Mesothelial cell of epicardium (in vitro differentiated cells): ENCODE results near the gene GALNT9. TPM values are rescaled to one million over a fixed set of nuclear protein-coding genes. Genes with fewer than 3 reads are reported as not detected.

Experiments used
- DNase-seq, 2 experiments: peaks; one replicate each; pipeline ENCODE4 v3.0.0; 2021; ENCODE audit warnings: low spot score in 2 of 2; ENCODE audit not compliant: unreplicated experiment in 2 of 2
- H3K27ac Mint-ChIP-seq: 2 replicates; pipeline ENCODE4 v1.8.0; 2021; ENCODE audit warnings: mixed read lengths
- H3K27me3 Mint-ChIP-seq: 2 replicates; pipeline ENCODE4 v1.8.0; 2021; ENCODE audit warnings: low read depth, mixed read lengths
- H3K36me3 Mint-ChIP-seq: 2 replicates; pipeline ENCODE4 v1.8.0; 2021; ENCODE audit warnings: mixed read lengths
- H3K4me1 Mint-ChIP-seq: 2 replicates; pipeline ENCODE4 v1.8.0; 2021; ENCODE audit warnings: mixed read lengths
- H3K4me3 Mint-ChIP-seq: 2 replicates; pipeline ENCODE4 v1.8.0; 2021; ENCODE audit warnings: mild to moderate bottlenecking, moderate library complexity, mixed read lengths
- H3K9me3 Mint-ChIP-seq: 2 replicates; pipeline ENCODE4 v1.8.0; 2021; ENCODE audit warnings: mixed read lengths
- total RNA-seq: library from RNA; stranded (reverse); gene quantifications from 3 replicates; pipeline ENCODE4 v1.2.1, GENCODE V29; 2021
- TF ChIP-seq, protein P1 (sequence below): fragments of 200-600 bp; sonication (generic); IDR thresholded peaks from one replicate; pipeline ENCODE4 v1.5.0; 2021; ENCODE audit warnings: antibody characterized with exemption; ENCODE audit not compliant: unreplicated experiment

The GALNT9 gene
- total RNA-seq, 1 donor from 2014 or later: 4.8 TPM

DNA sequence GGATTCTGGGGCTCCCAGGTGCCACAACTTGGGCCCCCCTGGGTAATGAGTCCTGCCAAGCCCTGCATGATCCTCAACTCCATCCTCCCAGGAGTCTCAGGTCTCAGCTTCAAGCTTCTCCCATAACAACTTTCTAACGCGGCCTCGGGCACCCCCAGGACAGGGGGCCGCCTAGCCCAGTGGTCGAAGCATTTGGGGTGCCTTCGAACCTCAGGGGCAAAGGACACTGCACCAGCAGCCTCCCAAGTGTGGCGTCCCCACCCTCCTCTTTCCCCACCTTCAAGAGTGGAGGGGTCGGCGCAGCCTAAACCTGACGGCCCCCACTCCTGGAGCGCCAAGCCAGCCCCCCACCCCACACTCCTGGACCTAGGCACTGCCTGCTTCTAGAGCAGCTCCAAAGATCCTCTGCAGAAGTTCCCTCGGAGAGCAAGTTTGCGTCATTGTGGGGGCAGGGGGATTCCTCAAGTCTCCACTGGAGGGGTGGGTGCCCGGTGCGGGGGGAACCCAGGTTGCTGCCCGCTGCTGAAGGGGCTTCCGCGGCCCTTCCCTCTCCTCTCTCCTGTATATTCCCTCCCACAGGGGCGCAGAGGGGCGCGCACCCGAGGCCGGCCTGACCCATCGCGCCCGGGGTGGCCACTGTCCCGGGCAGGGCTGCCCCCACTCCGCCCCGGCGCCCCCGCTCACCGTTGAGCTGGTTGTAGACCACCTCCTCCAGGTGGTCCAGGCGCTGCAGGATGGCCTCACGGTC lies 933 bp downstream of the GALNT9 start:
- no peaks in the 10 kb centered on the region for H3K9me3 Mint-ChIP-seq
- TF ChIP-seq, protein P1, sequence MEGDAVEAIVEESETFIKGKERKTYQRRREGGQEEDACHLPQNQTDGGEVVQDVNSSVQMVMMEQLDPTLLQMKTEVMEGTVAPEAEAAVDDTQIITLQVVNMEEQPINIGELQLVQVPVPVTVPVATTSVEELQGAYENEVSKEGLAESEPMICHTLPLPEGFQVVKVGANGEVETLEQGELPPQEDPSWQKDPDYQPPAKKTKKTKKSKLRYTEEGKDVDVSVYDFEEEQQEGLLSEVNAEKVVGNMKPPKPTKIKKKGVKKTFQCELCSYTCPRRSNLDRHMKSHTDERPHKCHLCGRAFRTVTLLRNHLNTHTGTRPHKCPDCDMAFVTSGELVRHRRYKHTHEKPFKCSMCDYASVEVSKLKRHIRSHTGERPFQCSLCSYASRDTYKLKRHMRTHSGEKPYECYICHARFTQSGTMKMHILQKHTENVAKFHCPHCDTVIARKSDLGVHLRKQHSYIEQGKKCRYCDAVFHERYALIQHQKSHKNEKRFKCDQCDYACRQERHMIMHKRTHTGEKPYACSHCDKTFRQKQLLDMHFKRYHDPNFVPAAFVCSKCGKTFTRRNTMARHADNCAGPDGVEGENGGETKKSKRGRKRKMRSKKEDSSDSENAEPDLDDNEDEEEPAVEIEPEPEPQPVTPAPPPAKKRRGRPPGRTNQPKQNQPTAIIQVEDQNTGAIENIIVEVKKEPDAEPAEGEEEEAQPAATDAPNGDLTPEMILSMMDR: no peak
- peaks cover 82% of the 10 kb centered on the region for H3K27me3 Mint-ChIP-seq
- H3K4me3 Mint-ChIP-seq: no peak overlapping the region
- H3K4me1 Mint-ChIP-seq: peaks cover 4% of the 10 kb centered on the region
- no peak overlapping the region for H3K27ac Mint-ChIP-seq
- DNase-seq: no peak
- H3K36me3 Mint-ChIP-seq: no peaks in the 10 kb centered on the region

DNA sequence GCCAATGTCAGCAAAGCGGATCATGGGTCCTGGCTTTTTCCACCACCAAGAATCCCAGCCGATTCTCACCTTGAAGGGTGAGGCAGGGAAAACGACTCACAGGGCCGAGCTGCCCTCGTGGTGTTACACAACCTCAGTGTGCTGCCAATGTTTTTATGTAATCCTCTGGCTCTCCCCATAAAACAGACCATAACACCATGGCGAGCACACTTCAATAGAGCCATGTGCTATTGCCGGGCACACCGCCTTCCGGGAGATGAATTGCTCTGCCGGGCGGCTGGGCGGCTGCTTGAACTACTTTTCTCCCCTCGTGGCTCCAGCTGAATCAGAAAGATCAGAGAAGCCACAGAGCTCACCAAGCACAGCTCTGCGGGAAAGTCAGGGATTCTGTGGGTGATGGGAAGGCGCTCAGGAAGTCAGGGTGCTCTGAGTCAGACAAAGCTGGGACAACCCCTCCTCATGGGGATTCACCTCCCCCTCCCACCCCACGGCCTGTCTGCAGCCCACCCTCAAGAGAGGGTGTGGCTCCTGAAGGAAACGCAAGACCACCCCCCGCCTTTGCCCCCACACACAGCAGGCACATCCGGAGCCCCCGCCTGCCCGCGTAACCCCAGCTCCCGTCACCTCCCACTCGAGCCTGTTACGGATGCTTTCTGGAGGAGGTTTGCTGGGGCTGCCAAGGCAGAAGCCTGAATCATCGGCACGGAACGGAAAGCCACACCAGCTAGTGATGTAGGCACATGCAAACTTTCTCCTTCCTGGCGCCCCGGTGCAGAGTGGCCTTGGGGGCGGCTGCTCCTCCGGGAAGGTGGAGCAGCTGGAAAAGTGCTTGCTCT lies 1.8 kb downstream of the GALNT9 start:
- no peak overlapping the region for H3K27ac Mint-ChIP-seq
- H3K36me3 Mint-ChIP-seq: no peaks in the 10 kb centered on the region
- H3K4me1 Mint-ChIP-seq: peaks cover 4% of the 10 kb centered on the region
- DNase-seq: no peak
- TF ChIP-seq, protein P1: no peak
- no peak overlapping the region for H3K4me3 Mint-ChIP-seq
- peaks cover 85% of the 10 kb centered on the region for H3K27me3 Mint-ChIP-seq
- H3K9me3 Mint-ChIP-seq: no peaks in the 10 kb centered on the region

DNA sequence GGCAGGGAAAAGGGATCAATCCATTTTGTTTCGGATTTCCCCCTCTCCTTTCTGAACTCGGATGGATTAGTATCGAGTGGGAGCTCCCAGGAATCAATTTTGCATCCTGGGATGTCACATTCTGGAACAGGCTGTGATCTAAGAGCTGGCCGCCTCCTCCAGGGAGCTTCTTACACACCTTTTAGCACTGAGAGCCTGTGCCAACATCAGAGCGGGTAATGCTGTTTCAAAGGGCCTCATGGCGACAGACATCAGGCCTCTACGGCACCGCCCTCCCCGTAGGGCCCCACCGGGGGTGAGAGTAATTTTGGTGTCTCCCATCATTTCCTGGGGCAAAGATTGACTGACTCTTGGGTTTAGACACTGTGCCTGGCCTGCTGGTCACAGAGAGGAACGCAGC lies 2.7 kb downstream of the GALNT9 start:
- no peak for DNase-seq
- H3K4me3 Mint-ChIP-seq: no peak overlapping the region
- no peaks in the 10 kb centered on the region for H3K9me3 Mint-ChIP-seq
- peaks cover 4% of the 10 kb centered on the region for H3K4me1 Mint-ChIP-seq
- TF ChIP-seq, protein P1: no peak
- no peaks in the 10 kb centered on the region for H3K36me3 Mint-ChIP-seq
- H3K27me3 Mint-ChIP-seq: peaks cover 81% of the 10 kb centered on the region
- H3K27ac Mint-ChIP-seq: no peak overlapping the region

DNA sequence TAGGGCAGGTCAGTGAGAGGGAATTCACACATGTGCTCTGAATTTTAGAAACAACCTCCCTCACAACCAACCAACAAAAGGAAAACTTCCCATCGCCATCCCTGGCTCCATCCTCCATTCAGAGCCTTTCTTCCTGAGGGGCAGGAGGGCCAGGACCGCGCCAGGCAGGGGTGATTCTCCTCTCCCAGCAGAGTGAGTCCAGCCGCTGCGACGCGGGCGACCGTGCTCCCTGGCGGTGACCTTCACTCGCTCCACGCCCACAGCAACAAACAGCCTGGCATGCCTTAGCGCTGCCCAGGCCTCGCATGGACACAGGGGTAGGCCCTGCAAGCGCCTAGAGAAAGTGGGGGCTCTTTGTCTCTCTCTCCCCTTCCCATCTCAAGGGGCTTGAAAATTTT lies 3.7 kb downstream of the GALNT9 start:
- H3K27me3 Mint-ChIP-seq: peaks cover 76% of the 10 kb centered on the region
- no peaks in the 10 kb centered on the region for H3K36me3 Mint-ChIP-seq
- no peaks in the 10 kb centered on the region for H3K9me3 Mint-ChIP-seq
- no peak overlapping the region for H3K27ac Mint-ChIP-seq
- TF ChIP-seq, protein P1: no peak
- DNase-seq: no peak
- peaks cover 4% of the 10 kb centered on the region for H3K4me1 Mint-ChIP-seq
- H3K4me3 Mint-ChIP-seq: no peak overlapping the region

DNA sequence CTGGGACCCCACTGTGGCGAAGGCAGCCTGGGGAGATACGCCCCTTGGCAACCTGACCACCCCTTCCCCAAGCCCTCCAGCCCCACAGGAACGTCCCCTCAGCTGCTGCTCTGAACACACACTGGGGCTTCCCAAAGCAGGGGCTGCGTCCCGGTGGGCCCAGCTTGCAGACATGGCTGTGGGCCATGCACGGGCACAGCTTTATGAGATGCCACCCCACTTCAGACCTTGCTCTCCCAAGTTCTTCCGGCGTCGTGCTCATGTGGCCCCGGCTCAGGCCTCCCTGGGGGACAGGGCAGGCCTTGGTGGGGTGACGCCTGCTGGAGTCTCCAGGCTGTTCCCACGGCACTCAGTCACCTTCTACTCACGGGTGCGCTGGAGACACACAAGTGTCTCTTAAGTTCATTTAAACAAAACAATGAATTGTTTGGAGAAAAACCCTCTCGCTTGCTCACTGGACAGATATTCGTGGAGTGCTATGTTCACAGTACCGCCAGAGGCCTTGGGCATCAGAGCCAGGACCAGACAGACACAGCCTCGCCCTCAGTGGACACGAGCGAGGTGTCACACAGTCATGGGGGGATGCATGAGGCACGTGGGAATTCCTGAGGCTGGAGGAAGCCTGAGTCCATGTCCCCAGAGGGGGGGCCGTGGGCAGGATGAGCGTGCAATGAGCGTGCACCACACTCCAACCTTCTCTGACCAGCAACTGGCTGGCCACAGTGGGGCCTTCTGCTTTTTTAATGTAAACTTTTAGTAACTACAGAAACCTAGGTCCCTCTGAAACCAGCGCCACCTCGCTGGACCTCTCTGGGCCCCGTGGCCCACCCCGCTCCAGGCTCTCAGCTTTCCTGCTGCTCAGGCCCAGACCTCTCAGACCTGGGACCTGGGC lies 4.3 kb downstream of the GALNT9 start:
- Mint-ChIP-seq H3K36me3 (no peaks in the 10 kb centered on the region), H3K4me1 (peaks cover 4% of the 10 kb centered on the region), H3K27me3 (peaks cover 70% of the 10 kb centered on the region), H3K27ac (no peak overlapping the region), H3K9me3 (no peaks in the 10 kb centered on the region), H3K4me3 (no peak overlapping the region)
- no peak for DNase-seq
- TF ChIP-seq, protein P1: no peak
